Measurements from ENCODE around the gene CAPN3.

The CAPN3 gene

GRCh38 chr15:42457445-42458442 is 98.4 kb downstream of the CAPN3 start:
- DNase-seq: peak; percentile 67 to 76 (median 68)

GRCh38 chr15:42461261-42461660 is 102.0 kb downstream of the CAPN3 start:
- DNase-seq: no peak
